Endodermal cell (in vitro differentiated cells): Measurements from ENCODE around the gene HDDC3. TPM values are rescaled to one million over a fixed set of nuclear protein-coding genes. Genes with fewer than 3 reads are reported as not detected.

Experiments used
- DNase-seq: peaks from one replicate; pipeline ENCODE4 v3.0.0-alpha.2; 2017
- H3K27ac ChIP-seq: 2 replicates; pipeline ENCODE4 v1.5.1; 2013; ENCODE audit warnings: mild to moderate bottlenecking, low read depth, low read length, moderate library complexity
- H3K27me3 ChIP-seq: 2 replicates; pipeline ENCODE4 v1.6.1; 2013; ENCODE audit warnings: mild to moderate bottlenecking, low read length, moderate library complexity; ENCODE audit not compliant: insufficient read depth, control insufficient read depth, poor library complexity, severe bottlenecking
- H3K36me3 ChIP-seq: 2 replicates; pipeline ENCODE4 v1.7.0; 2013; ENCODE audit warnings: mild to moderate bottlenecking, low read length, moderate library complexity; ENCODE audit not compliant: control insufficient read depth, insufficient read depth
- H3K4me1 ChIP-seq: one replicate; pipeline ENCODE4 v1.7.0; 2013; ENCODE audit warnings: low read length; ENCODE audit not compliant: control insufficient read depth, insufficient read depth
- H3K4me3 ChIP-seq: 2 replicates; pipeline ENCODE4 v1.5.1; 2013; ENCODE audit warnings: mild to moderate bottlenecking, low read length, moderate library complexity
- H3K9ac ChIP-seq: 2 replicates; pipeline ENCODE4 v1.6.1; 2013; ENCODE audit warnings: mild to moderate bottlenecking, low read length, moderate library complexity; ENCODE audit not compliant: poor library complexity, severe bottlenecking; ENCODE audit errors: extremely low read depth
- H3K9me3 ChIP-seq: 2 replicates; pipeline ENCODE4 v1.6.1; 2013; ENCODE audit warnings: mild to moderate bottlenecking, low read length, moderate library complexity; ENCODE audit not compliant: control insufficient read depth
- H3K27ac Mint-ChIP-seq: 2 replicates; pipeline ENCODE4 v1.8.0; 2020; ENCODE audit warnings: mixed read lengths
- H3K27me3 Mint-ChIP-seq: 2 replicates; pipeline ENCODE4 v1.8.0; 2021; ENCODE audit warnings: mild to moderate bottlenecking, mixed read lengths; ENCODE audit not compliant: insufficient read depth
- H3K36me3 Mint-ChIP-seq: 2 replicates; pipeline ENCODE4 v1.8.0; 2020; ENCODE audit warnings: low read depth, mixed read lengths
- H3K4me1 Mint-ChIP-seq: 2 replicates; pipeline ENCODE4 v1.8.0; 2020; ENCODE audit warnings: mixed read lengths
- H3K4me3 Mint-ChIP-seq: 2 replicates; pipeline ENCODE4 v1.8.0; 2020; ENCODE audit warnings: mild to moderate bottlenecking, moderate library complexity, mixed read lengths
- H3K9me3 Mint-ChIP-seq: 2 replicates; pipeline ENCODE4 v1.8.0; 2020; ENCODE audit warnings: mild to moderate bottlenecking, mixed read lengths
- CTCF ChIP-seq: fragments of 200-600 bp; sonication (generic); conservative IDR thresholded peaks from 2 replicates; pipeline ENCODE4 v1.5.0; 2021; ENCODE audit warnings: antibody characterized with exemption, mild to moderate bottlenecking
- WGBS, 2 experiments: methylation state at CpG; one replicate each; pipeline versions ENCODE4 v1.1.5 to v1.1.7; 2013; ENCODE audit warnings: missing lambda C conversion rate in 2 of 2, mixed read lengths in 1 of 2; ENCODE audit not compliant: insufficient coverage in 1 of 2, insufficient read length in 1 of 2; 5-methylcytosine and 5-hydroxymethylcytosine counted together
- total RNA-seq, 2 donors: library from RNA; stranded (reverse); fragmentation: NEBNext Ultra II Directional in 1 of 2; extraction: Animal tissue kit (Norgen Biotek cat#: 25700) in 1 of 2; gene quantifications; 2 replicates in 1 of 2; 3 replicates in 1 of 2; pipeline ENCODE4 v1.2.1, GENCODE V29; 2021

The HDDC3 gene
- total RNA-seq, 2 donors from 2014 or later: 15.3 to 21.5 TPM

GRCh38 chr15:90895571-90896117, 36.7 kb downstream of the HDDC3 start:
- H3K9me3 ChIP-seq: no peaks in the 10 kb centered on the region
- no peak overlapping the region for H3K9ac ChIP-seq
- no peaks in the 10 kb centered on the region for H3K4me1 ChIP-seq
- DNase-seq: peak; percentile 66
- H3K4me3 Mint-ChIP-seq: no peak overlapping the region
- H3K27ac ChIP-seq: no peak overlapping the region
- no peaks in the 10 kb centered on the region for H3K4me1 Mint-ChIP-seq
- 94% methylated on average over 6 to 10 of the region's 10 CpGs for WGBS, 2 experiments
- H3K27me3 Mint-ChIP-seq: peaks cover 2% of the 10 kb centered on the region
- H3K36me3 ChIP-seq: peaks cover 12% of the 10 kb centered on the region
- TF ChIP-seq CTCF: peak; percentile 40
- no peaks in the 10 kb centered on the region for H3K27me3 ChIP-seq
- no peak overlapping the region for H3K27ac Mint-ChIP-seq
- no peak overlapping the region for H3K4me3 ChIP-seq
- H3K36me3 Mint-ChIP-seq: peaks cover 33% of the 10 kb centered on the region
- no peaks in the 10 kb centered on the region for H3K9me3 Mint-ChIP-seq

- Histone ChIP-seq H3K4me3 (no peak overlapping the region), H3K27ac (no peak overlapping the region), H3K27me3 (no peaks in the 10 kb centered on the region), H3K9me3 (no peaks in the 10 kb centered on the region), H3K9ac (no peak overlapping the region), H3K4me1 (no peaks in the 10 kb centered on the region), H3K36me3 (peaks cover 12% of the 10 kb centered on the region)
- DNase-seq: no peak
- no peaks in the 10 kb centered on the region for H3K27me3 Mint-ChIP-seq
- H3K27ac Mint-ChIP-seq: no peak overlapping the region
- no peak for TF ChIP-seq CTCF
- no peaks in the 10 kb centered on the region for H3K9me3 Mint-ChIP-seq
- WGBS, 2 experiments: 93 to 94% methylated on average over 29 to 33 of the region's 33 CpGs
- H3K4me3 Mint-ChIP-seq: no peak overlapping the region
- H3K4me1 Mint-ChIP-seq: no peaks in the 10 kb centered on the region
- peaks cover 37% of the 10 kb centered on the region for H3K36me3 Mint-ChIP-seq
These were observed 38.9 kb downstream of the HDDC3 start for GRCh38 chr15:90893175-90894090.

- no peak overlapping the region for H3K27ac Mint-ChIP-seq
- H3K4me1 Mint-ChIP-seq: no peaks in the 10 kb centered on the region
- H3K9me3 Mint-ChIP-seq: no peaks in the 10 kb centered on the region
- no peaks in the 10 kb centered on the region for H3K27me3 ChIP-seq
- H3K9me3 ChIP-seq: no peaks in the 10 kb centered on the region
- no peak overlapping the region for H3K4me3 Mint-ChIP-seq
- no peak overlapping the region for H3K27ac ChIP-seq
- peaks cover 12% of the 10 kb centered on the region for H3K36me3 ChIP-seq
- WGBS, 2 experiments: 95 to 98% methylated on average over 20 to 29 of the region's 29 CpGs
- no peak for DNase-seq
- no peaks in the 10 kb centered on the region for H3K4me1 ChIP-seq
- peaks cover 40% of the 10 kb centered on the region for H3K36me3 Mint-ChIP-seq
- no peaks in the 10 kb centered on the region for H3K27me3 Mint-ChIP-seq
- H3K9ac ChIP-seq: no peak overlapping the region
- H3K4me3 ChIP-seq: no peak overlapping the region
- no peak for TF ChIP-seq CTCF
These were observed 39.7 kb downstream of the HDDC3 start for GRCh38 chr15:90892498-90893174.
